Measurements from ENCODE around the gene TUBA4A.

DNA sequence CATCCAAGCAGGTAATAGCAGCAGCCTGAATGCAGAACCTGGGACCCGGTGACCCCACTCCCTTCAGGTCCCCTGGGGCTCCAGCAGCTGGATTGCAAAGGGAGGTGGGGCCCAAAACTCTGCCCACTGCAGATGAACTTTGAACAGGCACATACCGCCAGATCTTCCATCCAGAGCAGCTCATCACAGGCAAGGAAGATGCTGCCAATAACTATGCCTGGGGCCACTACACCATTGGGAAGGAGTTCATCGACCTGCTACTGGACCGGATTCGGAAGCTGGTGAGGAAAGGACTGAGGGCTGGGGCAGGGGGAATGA, 16.3 kb upstream of the TUBA4A start:
- TF ChIP-seq POLR2A (IDR thresholded peaks at IDR 0.05) (no peak), POLR2AphosphoS5 (IDR thresholded peaks at IDR 0.05) (no peak)
- TF ChIP-seq, protein P1, sequence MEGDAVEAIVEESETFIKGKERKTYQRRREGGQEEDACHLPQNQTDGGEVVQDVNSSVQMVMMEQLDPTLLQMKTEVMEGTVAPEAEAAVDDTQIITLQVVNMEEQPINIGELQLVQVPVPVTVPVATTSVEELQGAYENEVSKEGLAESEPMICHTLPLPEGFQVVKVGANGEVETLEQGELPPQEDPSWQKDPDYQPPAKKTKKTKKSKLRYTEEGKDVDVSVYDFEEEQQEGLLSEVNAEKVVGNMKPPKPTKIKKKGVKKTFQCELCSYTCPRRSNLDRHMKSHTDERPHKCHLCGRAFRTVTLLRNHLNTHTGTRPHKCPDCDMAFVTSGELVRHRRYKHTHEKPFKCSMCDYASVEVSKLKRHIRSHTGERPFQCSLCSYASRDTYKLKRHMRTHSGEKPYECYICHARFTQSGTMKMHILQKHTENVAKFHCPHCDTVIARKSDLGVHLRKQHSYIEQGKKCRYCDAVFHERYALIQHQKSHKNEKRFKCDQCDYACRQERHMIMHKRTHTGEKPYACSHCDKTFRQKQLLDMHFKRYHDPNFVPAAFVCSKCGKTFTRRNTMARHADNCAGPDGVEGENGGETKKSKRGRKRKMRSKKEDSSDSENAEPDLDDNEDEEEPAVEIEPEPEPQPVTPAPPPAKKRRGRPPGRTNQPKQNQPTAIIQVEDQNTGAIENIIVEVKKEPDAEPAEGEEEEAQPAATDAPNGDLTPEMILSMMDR (IDR thresholded peaks at IDR 0.05): no peak

Measured in stomach (tissue), 4 donors.